ENCODE results near the gene UGT2B28.
"Not testable (repeated sequence)": the region's sequence is repeated elsewhere in the genome, so short reads cannot be mapped to it uniquely, and the experiment has no call there.

The UGT2B28 gene

DNA sequence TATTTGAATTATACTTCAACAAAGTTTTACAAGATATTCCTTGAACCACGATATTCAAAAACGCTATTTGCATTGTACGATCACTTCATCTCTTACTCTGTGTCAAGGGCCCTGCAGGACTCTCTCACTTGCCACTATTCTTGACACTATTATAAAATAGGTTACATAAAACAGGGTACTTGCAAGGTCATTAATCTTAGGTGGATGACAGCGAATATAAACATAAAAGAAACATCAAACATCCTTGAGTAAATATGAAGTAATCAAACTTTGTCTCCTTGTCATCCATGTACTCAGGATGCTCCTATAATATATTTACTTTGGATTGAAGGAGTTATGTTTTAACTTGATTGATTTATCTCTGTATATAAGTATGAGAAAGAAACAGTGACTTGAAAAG lies at the start of gene UGT2B28:
TSS of gene UGT2B28 (plus strand) at position 395 of the 400 bp plus-strand sequence. CDS start 26 bp downstream, outside the sequence.
- H3K27me3 Mint-ChIP-seq, H3K27ac Mint-ChIP-seq, H3K9me3 Mint-ChIP-seq, H3K4me3 Mint-ChIP-seq, H3K36me3 Mint-ChIP-seq, H3K4me1 Mint-ChIP-seq: not testable (repeated sequence)

DNA sequence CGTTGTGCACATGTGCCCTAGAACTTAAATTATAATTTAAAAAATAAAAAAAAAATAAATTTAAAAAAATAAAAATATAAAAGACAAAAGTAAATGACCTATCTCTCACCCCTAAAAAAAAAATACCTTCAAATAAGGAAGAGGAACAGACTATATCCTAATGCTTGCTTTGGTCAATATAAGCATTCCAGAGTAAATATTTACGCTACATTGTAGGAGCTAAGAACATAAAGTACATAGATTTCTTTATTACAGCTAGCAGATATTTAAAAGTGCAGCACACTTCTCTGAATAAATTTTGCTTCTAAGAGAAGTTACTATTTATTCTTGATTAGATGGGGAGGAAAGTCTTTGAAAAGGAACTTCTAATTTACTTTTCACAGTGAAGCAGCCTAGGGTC lies 41.2 kb upstream of the UGT2B28 start:
- Mint-ChIP-seq H3K27me3 (no peaks in the 10 kb centered on the region), H3K4me3 (no peak overlapping the region), H3K36me3 (no peaks in the 10 kb centered on the region), H3K27ac (no peak overlapping the region), H3K9me3 (no peaks in the 10 kb centered on the region), H3K4me1 (no peaks in the 10 kb centered on the region)

DNA sequence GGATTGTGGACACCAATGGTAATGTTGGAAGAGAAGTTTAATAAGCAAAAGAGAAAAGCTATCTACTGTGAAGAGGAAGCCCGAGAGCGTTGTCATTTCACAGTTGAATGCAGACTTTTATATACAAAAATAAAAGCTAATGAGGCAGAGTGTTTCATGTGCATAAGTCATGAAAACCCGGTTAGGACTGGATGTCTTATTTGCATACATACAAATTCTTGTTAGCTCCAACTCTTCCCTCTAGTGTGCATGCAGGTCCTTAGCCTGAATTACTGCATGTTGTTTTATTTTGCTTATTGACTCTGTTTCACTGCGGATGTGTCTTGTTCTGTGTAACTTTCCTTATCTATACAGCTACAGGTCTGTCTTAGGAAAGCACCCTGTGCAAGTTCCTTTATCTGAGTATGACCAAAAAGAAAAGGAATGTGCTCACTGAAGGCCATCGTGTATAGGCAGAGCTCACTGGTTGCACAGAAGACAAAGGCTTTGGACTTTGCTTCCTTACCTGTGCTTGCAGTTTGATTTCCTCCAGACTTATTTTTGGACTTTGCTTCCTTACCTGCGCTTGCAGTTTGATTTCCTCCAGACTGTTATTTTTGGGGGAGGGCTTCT lies 40.6 kb upstream of the UGT2B28 start:
- no peaks in the 10 kb centered on the region for H3K9me3 Mint-ChIP-seq
- H3K27me3 Mint-ChIP-seq = no peaks in the 10 kb centered on the region

DNA sequence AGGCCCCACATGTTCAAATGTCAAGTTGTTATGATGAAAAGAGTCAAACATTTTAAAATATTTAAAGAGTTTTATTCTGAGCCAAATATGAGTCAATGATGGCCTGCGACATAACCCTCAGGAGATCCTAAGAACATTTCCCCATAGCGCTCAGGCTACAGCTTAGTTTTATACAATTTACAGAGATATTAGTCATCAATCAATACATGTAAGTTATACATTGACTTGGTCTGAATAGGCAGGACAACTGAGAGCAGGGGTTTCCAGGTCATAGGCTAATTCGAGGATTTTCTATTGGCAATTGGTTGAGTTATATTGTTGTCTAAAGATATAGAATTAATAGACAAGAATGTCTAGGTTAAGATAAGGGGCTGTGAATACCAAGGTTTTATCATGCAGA lies 39.5 kb upstream of the UGT2B28 start:
- not testable (repeated sequence) for H3K4me1 Mint-ChIP-seq

More for the DNA sequence above, 40.6 kb upstream of the UGT2B28 start:
- Mint-ChIP-seq H3K4me1 (no peaks in the 10 kb centered on the region), H3K27ac (no peak overlapping the region), H3K4me3 (no peak overlapping the region), H3K36me3 (no peaks in the 10 kb centered on the region)

DNA sequence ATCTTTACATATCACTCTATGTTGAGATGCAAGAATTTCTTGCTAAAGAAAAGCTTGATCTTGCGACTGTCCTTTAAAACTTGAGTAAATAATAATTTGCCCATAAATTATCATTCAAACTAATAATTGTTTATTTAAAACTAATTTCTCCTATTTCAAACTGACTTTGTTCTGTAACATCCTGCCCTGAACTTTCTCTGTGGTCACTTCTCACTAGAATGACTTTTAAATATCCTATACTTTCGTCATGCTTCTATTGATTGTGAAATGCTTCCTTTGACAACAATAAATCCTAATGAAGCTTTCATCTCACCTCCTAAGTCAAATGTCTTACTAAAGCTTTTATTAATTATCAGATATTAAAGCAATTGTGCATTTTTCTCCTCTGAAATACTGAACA lies 38.5 kb upstream of the UGT2B28 start:
- not testable (repeated sequence) for H3K4me1 Mint-ChIP-seq, H3K4me3 Mint-ChIP-seq, H3K27ac Mint-ChIP-seq, H3K36me3 Mint-ChIP-seq, H3K27me3 Mint-ChIP-seq
- peaks cover 11% of the 10 kb centered on the region for H3K9me3 Mint-ChIP-seq

More for the DNA sequence above, 39.5 kb upstream of the UGT2B28 start:
- not testable (repeated sequence) for H3K27ac Mint-ChIP-seq, H3K9me3 Mint-ChIP-seq, H3K4me3 Mint-ChIP-seq, H3K27me3 Mint-ChIP-seq, H3K36me3 Mint-ChIP-seq

DNA sequence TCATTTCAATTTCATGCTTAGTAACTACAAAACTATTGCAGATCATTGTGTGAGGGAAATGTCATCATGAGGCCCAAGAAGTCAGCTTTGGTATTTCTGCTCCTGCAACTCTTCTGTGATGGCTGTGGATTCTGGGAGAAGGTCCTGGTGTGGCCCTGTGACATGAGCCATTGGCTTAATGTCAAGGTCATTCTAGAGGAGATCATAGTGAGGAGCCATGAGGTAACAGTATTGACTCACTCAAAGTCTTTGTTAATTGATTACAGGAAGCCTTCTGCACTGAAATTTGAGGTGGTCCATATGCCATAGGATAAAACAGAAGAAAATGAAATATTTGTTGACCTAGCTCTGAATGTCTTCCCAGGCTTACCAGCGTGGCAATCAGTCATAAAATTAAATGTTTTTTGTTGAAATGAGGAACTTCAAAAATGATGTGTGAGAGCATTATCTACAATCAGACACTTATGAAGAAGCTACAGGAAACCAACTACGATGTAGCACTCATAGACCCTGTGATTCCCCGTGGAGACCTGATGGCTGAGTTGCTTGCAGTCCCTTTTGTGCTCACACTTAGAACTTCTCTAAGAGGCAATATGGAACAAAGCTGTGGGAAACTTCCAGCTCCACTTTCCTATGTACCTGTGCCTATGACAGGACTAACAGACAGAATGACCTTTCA lies 37.6 kb upstream of the UGT2B28 start:
- not testable (repeated sequence) for H3K4me3 Mint-ChIP-seq, H3K27ac Mint-ChIP-seq, H3K4me1 Mint-ChIP-seq, H3K27me3 Mint-ChIP-seq, H3K36me3 Mint-ChIP-seq
- peaks cover 11% of the 10 kb centered on the region for H3K9me3 Mint-ChIP-seq

DNA sequence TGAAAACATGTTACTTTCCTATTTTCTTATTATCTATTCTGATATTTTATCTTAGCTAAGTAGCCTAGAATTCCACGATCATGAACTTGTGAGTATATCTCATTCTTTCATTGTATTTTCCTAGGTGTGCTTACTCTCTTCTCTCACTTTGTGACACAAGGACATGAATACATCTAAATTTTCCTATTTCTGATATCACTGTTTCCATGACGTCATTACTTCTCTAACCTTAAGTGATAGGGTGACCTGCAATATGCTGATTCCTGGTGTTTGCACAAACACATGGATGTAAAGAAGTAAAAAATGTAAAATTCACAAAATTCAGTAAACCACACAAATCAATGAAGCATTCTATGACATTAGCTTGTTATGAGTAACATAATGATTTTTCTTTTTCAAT lies 29.4 kb upstream of the UGT2B28 start:
- not testable (repeated sequence) for H3K9me3 Mint-ChIP-seq, H3K36me3 Mint-ChIP-seq, H3K27ac Mint-ChIP-seq, H3K4me3 Mint-ChIP-seq, H3K4me1 Mint-ChIP-seq, H3K27me3 Mint-ChIP-seq

DNA sequence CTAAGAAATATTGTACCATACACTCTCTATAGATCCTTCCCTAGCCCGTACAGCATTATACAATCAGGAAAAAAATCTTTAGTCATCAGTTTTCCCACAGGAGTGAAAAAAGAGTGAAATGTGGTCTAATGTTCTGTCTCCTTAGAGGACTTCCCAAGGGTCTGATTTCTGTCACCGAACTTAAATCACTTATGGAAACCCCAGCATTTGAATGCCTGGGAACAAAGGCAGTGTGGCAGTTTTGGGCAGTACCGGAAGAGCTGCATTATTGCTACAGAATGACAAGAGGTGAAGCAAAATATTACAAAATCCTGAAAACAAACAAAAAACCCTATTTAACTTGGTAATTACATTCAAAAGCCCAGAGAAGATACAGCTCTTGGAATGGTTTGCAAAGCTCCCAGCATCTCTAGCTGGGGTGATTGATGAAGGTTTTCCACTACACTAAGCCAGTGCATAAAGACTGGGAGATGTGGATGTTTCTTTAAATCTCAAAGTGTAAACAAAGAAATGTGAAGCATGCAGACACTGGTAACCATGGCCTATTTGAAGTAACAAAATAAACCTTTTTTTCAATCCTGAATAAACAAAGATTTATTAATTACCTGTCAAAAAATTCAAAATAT lies 27.0 kb upstream of the UGT2B28 start:
- not testable (repeated sequence) for H3K4me1 Mint-ChIP-seq, H3K4me3 Mint-ChIP-seq, H3K27me3 Mint-ChIP-seq, H3K9me3 Mint-ChIP-seq, H3K36me3 Mint-ChIP-seq, H3K27ac Mint-ChIP-seq

DNA sequence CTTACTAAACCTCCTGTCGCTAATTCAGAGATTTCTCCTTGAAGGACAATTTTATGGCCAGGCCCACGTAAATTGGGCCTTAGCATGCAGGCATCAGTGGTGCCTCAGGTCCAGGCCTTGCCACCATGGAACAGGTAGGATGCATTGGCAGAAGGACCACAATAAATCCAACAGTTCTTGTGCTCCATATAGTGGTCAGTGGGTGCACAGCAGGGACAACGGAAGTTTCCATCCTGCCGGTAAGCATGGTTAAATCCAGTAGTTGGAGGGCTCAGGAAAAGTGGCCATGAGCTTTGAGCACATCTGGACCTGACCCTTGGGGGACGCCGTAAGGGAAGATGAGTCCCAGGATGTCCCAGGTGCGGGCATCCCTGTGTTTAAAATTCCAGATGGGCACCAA lies 11.7 kb upstream of the UGT2B28 start:
- H3K27ac Mint-ChIP-seq, H3K36me3 Mint-ChIP-seq, H3K4me3 Mint-ChIP-seq, H3K4me1 Mint-ChIP-seq, H3K27me3 Mint-ChIP-seq, H3K9me3 Mint-ChIP-seq: not testable (repeated sequence)

DNA sequence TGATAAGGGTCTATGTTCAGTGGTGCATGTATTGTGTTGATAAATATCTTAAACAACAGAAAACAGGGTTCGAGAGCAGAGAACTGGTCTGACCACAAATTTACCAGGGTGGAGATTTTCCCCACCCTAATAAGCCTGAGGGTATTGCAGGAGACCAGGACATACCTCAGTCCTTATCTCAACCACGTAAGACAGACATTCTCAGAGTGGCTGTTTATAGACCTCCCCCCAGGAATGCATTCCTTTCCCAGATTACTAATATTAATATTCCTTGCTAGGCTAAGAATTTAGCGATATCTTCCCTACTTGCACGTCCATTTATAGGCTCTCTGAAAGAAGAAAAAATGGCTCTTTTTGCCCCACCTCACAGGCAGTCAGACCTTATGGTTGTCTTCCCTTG lies 16.1 kb downstream of the UGT2B28 start:
- not testable (repeated sequence) for H3K36me3 Mint-ChIP-seq, H3K4me3 Mint-ChIP-seq, H3K4me1 Mint-ChIP-seq, H3K27me3 Mint-ChIP-seq, H3K9me3 Mint-ChIP-seq, H3K27ac Mint-ChIP-seq

DNA sequence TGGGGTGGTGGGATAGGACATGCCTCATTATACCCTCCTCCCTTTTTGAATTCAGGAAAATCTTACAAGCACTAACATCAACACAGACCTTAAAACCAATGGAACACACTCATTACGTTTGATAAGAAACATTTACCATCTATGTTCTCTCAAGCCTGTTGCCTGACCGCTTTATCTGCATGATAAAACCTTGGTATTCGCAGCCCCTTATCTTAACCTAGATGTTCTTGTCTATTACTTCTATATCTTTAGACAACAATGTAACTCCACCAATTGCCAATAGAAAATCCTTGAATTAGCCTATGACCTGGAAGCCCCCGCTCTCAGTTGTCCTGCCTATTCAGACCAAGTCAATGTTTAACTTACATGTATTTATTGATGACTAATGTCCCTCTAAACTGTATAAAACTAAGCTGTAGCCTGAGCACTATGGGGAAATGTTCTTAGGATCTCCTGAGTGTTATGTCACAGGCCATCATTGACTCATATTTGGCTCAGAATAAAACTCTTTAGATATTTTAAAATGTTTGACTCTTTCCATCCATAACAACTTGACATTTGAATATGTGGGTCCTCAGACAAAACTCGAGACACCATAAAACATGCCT lies 28.3 kb downstream of the UGT2B28 start:
- H3K36me3 Mint-ChIP-seq, H3K4me3 Mint-ChIP-seq, H3K27ac Mint-ChIP-seq, H3K27me3 Mint-ChIP-seq, H3K4me1 Mint-ChIP-seq, H3K9me3 Mint-ChIP-seq: not testable (repeated sequence)

DNA sequence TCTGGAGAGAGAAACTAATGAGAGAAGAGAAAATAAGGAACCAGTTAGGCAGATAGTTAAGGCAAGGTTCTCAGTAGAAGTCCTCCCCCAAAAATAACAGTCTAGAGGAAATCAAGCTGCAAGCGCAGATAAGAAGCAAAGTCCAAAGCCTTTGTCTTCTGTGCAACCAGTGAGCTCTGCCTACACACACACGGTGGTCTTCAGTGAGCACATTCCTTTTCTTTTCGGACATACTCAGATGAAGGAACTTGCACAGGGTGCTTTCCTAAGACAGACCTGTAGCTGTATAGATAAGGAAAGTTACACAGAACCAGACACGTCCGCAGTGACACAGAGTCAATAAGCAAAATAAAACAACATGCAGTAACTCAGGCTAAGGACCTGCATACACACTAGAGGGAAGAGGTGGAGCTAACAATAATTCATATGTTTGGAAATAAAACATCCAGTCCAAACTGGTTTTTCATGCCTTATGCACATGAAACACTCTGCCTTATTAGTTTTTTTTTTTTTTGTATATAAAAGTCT lies 29.3 kb downstream of the UGT2B28 start:
- H3K27ac Mint-ChIP-seq, H3K4me3 Mint-ChIP-seq, H3K4me1 Mint-ChIP-seq, H3K27me3 Mint-ChIP-seq, H3K36me3 Mint-ChIP-seq, H3K9me3 Mint-ChIP-seq: not testable (repeated sequence)

DNA sequence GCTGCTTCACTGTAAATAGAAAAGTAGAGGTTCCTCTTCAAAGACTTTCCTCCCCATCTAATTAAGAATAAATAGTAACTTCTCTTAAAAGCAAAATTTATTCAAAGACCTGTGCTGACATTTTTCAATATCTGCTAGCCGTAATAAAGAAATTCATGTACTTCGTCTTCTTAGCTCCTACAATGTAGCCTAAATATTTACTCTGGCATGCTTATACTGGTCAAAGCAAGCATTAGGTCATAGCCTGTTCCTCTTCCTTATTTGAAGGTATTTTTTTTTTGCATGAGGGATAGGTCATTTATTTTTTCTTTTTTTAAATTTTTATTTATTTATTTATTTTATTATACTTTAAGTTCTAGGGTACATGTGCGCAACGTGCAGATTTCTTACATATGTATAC lies 30.0 kb downstream of the UGT2B28 start:
- H3K27ac Mint-ChIP-seq, H3K27me3 Mint-ChIP-seq, H3K4me1 Mint-ChIP-seq, H3K4me3 Mint-ChIP-seq, H3K36me3 Mint-ChIP-seq, H3K9me3 Mint-ChIP-seq: not testable (repeated sequence)

DNA sequence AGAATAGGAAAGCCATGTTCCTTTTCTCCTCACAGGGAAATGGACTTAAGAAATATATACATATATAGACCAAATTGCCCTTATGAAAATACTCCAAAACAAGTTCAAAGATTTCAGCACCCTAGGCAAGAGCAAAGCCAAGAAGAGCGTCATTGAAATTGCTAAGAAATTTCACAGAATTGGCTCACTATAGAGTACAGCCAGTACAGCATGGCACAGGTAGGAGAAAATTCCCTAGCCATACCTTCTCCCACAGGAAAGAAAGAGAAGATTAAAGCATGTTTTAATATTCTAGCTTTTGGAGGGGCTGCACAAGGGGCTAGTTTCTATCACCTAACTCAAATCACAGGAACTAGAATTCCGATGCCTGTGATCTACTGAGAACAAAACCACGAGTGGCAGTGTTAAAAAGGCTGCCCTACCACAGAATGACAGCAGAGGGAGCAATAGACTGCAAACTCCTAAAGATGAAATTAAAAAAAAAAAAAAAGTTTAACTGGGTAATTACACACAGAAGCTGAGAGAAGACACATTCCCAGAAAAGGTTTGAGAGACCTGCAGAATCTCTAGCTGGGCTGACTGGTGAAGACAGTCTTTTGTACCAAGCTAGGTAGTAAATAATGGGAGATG lies 37.5 kb downstream of the UGT2B28 start:
- not testable (repeated sequence) for H3K4me1 Mint-ChIP-seq, H3K36me3 Mint-ChIP-seq, H3K27ac Mint-ChIP-seq

DNA sequence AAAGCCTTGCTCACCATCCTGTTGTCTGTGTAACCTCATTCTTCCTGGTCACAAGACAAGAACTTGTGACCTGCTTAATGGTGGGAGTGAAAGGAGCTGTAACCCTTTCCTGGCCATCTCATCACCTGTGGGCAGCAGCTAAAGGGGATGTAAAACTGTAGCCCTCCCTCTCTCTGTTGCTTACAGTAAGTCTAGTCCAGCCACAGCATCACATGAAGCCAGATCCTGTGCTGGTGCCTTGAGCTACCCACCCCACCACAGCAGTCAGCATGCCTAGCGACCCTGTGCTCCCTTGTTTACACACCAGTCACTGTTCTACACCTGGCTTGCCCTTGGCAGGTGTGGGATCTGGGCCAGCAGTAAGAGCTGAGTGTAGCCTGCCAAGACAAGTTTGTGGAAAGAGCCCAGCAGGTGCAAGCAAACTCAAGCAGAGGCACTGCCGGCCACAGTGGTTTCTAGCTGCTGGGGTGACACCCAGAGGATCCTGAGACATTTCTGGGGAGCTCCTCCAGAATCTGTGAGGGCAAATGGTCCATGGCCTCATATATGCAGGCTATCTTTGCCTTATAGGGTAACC lies 41.0 kb downstream of the UGT2B28 start:
- Mint-ChIP-seq H3K27me3 (peaks cover 1% of the 10 kb centered on the region), H3K36me3 (no peaks in the 10 kb centered on the region), H3K4me3 (no peak overlapping the region), H3K4me1 (no peaks in the 10 kb centered on the region), H3K9me3 (no peaks in the 10 kb centered on the region), H3K27ac (no peak overlapping the region)

More for the DNA sequence above, 37.5 kb downstream of the UGT2B28 start:
- H3K4me3 Mint-ChIP-seq, H3K9me3 Mint-ChIP-seq, H3K27me3 Mint-ChIP-seq: not testable (repeated sequence)

DNA sequence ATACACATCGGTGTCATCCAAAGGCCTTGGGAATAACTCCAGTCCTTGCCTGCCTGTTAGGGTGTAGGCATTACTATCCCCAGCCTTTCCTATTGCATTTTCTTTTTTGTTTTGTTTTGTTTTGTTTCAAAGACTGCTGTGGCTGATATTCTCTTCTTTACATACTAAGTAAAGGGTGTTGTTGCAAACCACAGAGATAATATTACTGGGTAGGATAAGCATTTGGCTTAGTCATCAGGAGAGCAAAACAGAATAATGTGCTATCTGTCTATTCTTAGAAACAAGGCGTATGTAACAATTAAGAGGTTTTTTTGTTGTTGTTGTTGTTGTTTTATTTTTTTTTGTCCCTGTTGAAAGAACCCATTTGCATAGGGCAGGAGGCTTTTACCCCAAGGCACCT lies 41.8 kb downstream of the UGT2B28 start:
- H3K27ac Mint-ChIP-seq = no peak overlapping the region
- H3K4me1 Mint-ChIP-seq = no peaks in the 10 kb centered on the region
- H3K4me3 Mint-ChIP-seq = no peak overlapping the region
- no peaks in the 10 kb centered on the region for H3K27me3 Mint-ChIP-seq
- no peaks in the 10 kb centered on the region for H3K36me3 Mint-ChIP-seq
- H3K9me3 Mint-ChIP-seq = no peaks in the 10 kb centered on the region
